HT1080 (cell line): ENCODE data around the gene MAPK8IP3. TPM values are rescaled to one million over a fixed set of nuclear protein-coding genes. Genes with fewer than 3 reads are reported as not detected.
"Not testable (repeated sequence)": the region's sequence is repeated elsewhere in the genome, so short reads cannot be mapped to it uniquely, and the experiment has no call there.

Experiments used
- DNase-seq: peaks from one replicate; pipeline ENCODE4 v3.0.0-alpha.2; 2015; ENCODE audit warnings: low read depth
- total RNA-seq: library from RNA; depleted of rRNA; stranded (reverse); fragments of >200 nt; shearing (Covaris generic); gene quantifications from 2 replicates; pipeline ENCODE4 v1.2.3, GENCODE V29; 2014

Gene MAPK8IP3
- total RNA-seq, 1 experiment from 2014 or later: 27.4 TPM

- peak; percentile 30 for DNase-seq
Measured at GRCh38 chr16:1678500-1679098, 27.4 kb upstream of the MAPK8IP3 start.

- DNase-seq: no peak
Measured at GRCh38 chr16:1680361-1680760, 25.6 kb upstream of the MAPK8IP3 start.

- DNase-seq: no peak
Measured at GRCh38 chr16:1681032-1681431, 25.0 kb upstream of the MAPK8IP3 start.

GRCh38 chr16:1687427-1688316, 18.3 kb upstream of the MAPK8IP3 start:
- DNase-seq: no peak

- peak; percentile 82 for DNase-seq
Measured at GRCh38 chr16:1688807-1689560, 17.0 kb upstream of the MAPK8IP3 start.

- DNase-seq: no peak
Measured at GRCh38 chr16:1689853-1690252, 16.1 kb upstream of the MAPK8IP3 start.

GRCh38 chr16:1690810-1691209, 15.2 kb upstream of the MAPK8IP3 start:
- DNase-seq: no peak

GRCh38 chr16:1691276-1691675, 14.7 kb upstream of the MAPK8IP3 start:
- peak; percentile 62 for DNase-seq

- DNase-seq: peak; percentile 83
Measured at GRCh38 chr16:1691956-1692355, 14.0 kb upstream of the MAPK8IP3 start.

- no peak for DNase-seq
Measured at GRCh38 chr16:1696863-1697262, 9.1 kb upstream of the MAPK8IP3 start.

- DNase-seq: no peak
Measured at GRCh38 chr16:1698680-1699079, 7.3 kb upstream of the MAPK8IP3 start.

- no peak for DNase-seq
Measured at GRCh38 chr16:1700246-1700645, 5.7 kb upstream of the MAPK8IP3 start.

- no peak for DNase-seq
Measured at GRCh38 chr16:1701216-1701878, 4.6 kb upstream of the MAPK8IP3 start.

- DNase-seq: not testable (repeated sequence)
Measured at GRCh38 chr16:1705324-1705687, 689 bp upstream of the MAPK8IP3 start.

GRCh38 chr16:1706386-1707192, 594 bp downstream of the MAPK8IP3 start:
- DNase-seq: no peak

GRCh38 chr16:1707193-1707790, 1.3 kb downstream of the MAPK8IP3 start:
- peak; percentile 23 for DNase-seq

- no peak for DNase-seq
Measured at GRCh38 chr16:1708083-1708767, 2.2 kb downstream of the MAPK8IP3 start.

GRCh38 chr16:1708768-1709180, 2.8 kb downstream of the MAPK8IP3 start:
- DNase-seq: peak; percentile 92

- no peak for DNase-seq
Measured at GRCh38 chr16:1709356-1709755, 3.4 kb downstream of the MAPK8IP3 start.
